Bronchial smooth muscle cell (primary cell): ENCODE measurements around the gene SLC29A2. TPM values are rescaled to one million over a fixed set of nuclear protein-coding genes. Genes with fewer than 3 reads are reported as not detected.

Experiments used
- total RNA-seq: library from RNA; depleted of rRNA; stranded (reverse); fragments of >200 nt; gene quantifications from 2 replicates; pipeline ENCODE4 v1.2.1, GENCODE V29; 2014

SLC29A2 gene, protein sequence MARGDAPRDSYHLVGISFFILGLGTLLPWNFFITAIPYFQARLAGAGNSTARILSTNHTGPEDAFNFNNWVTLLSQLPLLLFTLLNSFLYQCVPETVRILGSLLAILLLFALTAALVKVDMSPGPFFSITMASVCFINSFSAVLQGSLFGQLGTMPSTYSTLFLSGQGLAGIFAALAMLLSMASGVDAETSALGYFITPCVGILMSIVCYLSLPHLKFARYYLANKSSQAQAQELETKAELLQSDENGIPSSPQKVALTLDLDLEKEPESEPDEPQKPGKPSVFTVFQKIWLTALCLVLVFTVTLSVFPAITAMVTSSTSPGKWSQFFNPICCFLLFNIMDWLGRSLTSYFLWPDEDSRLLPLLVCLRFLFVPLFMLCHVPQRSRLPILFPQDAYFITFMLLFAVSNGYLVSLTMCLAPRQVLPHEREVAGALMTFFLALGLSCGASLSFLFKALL
- 0.17 and 0.47 TPM in 2 replicates for total RNA-seq

GRCh38 chr11:66371627-66372415 lies at the start of gene SLC29A2:
Gene SLC29A2, minus strand, starts transcription at chr11:66371760. Its CDS starts 169 bp downstream, at chr11:66371591.

DNA sequence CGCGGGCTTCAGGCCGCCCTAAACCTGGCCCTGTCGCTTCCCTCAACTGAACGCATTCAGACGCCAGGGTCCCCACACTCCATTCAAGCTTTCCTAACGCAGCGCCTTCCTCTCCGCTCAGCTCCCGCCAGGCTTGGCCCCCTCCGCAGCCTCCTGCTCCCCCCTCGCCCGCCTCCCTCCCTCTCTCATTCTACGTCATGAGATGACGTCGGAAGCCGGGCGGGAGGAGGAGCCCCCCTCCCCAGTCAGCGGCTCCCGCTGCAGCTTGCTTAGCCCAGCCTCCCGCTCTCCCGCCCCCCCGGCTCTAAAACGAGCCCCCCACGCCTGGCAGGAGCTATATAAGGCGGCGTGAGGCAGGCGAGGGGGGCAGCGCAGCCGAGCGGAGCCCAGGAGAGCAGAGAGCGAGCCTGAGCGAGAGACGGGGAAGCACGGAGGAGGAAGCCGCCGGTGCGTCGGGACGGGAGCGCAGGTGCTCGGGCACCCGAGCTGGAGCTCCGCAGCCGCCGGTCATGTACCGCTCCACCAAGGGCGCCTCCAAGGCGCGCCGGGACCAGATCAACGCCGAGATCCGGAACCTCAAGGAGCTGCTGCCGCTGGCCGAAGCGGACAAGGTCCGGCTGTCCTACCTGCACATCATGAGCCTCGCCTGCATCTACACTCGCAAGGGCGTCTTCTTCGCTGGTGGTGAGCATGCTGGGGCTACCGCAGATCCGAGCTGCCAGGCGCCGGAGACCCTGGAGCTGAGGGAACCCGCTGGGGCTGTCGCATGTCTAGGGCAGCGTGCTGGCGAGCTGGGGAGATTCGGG lies 49.3 kb upstream of the SLC29A2 start, which contains the start of gene NPAS4:
Gene NPAS4 (plus strand): TSS at position 365 of the 806 bp plus-strand sequence. CDS start 145 bp downstream, at position 510.

GRCh38 chr11:66347425-66348276 lies 23.9 kb downstream of the SLC29A2 start, which contains the start of gene B4GAT1:
Gene B4GAT1, minus strand, starts transcription at chr11:66347629. Its CDS starts 84 bp downstream, at chr11:66347545.

DNA sequence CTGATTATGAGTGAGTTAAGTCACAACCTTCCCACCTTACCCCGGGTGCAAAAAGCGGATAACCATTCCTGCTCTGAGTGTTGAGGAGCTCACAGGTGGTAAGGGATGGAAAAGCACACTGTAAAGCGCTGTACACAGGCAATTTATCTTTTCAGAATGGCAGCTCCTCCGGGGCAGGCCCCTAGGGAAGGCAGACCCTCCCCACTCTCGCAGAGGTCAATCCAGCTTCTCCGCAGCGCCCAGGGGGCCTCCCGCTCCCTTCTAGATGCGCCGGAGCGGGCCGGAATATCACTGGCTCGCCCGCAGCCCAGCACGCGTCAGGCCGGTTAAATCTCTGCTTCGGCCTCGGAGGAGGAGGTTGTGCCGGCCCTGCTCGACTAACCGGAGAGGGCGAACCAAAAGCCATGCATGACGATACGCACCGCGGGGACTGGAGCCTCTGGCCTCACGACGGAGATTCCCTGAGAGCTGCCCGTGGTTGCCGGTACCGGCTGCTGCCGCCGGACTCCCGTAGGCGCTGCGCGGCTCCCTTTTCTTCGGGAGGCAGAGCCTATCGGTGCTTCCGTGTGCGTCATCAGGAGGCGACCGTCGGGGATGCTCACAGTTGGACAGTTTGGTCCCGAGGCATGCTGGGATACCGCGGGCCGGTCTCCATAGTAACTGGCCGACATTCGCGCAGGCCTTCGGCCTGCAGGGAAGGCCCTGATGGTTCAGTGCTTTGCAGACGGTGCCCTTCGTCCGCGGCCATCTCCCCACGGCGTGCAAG lies 26.8 kb downstream of the SLC29A2 start, which contains the start of gene BRMS1:
Gene BRMS1 (minus strand): TSS at position 555 of the 766 bp plus-strand sequence. CDS start 2,870 bp downstream, outside the sequence.

GRCh38 chr11:66336234-66337102 lies 35.1 kb downstream of the SLC29A2 start, which contains the start of gene RIN1:
Gene RIN1, minus strand, starts transcription at chr11:66336434. Its CDS starts 32 bp downstream, at chr11:66336402.

GRCh38 chr11:66316849-66317251 lies 54.7 kb downstream of the SLC29A2 start, which contains the start of gene CD248:
Gene CD248, minus strand, starts transcription at chr11:66317044. Its CDS starts 17 bp downstream, at chr11:66317027.

Other genes starting within 250 kb of the SLC29A2 start
- gene KLC2, start 114.1 kb downstream of the SLC29A2 start, total RNA-seq: 14.2 and 16.7 TPM in 2 replicates
- 49.6 and 64.0 TPM in 2 replicates for gene RAB1B, start 103.1 kb downstream of the SLC29A2 start, total RNA-seq
- 0.17 TPM in 1 of 2 replicates, not detected in the other for gene CNIH2, start 93.6 kb downstream of the SLC29A2 start, total RNA-seq
- 164 and 174 TPM in 2 replicates for gene YIF1A, start 82.6 kb downstream of the SLC29A2 start, total RNA-seq
- 0.09 and 0.16 TPM in 2 replicates for gene TMEM151A, start 79.9 kb downstream of the SLC29A2 start, total RNA-seq
- 168 and 193 TPM in 2 replicates for gene CD248, start 54.7 kb downstream of the SLC29A2 start, total RNA-seq
- gene RIN1, start 35.3 kb downstream of the SLC29A2 start, total RNA-seq: 15.4 and 28.7 TPM in 2 replicates
- 44.8 and 49.3 TPM in 2 replicates for gene BRMS1, start 26.7 kb downstream of the SLC29A2 start, total RNA-seq
- gene B4GAT1, start 24.1 kb downstream of the SLC29A2 start, total RNA-seq: 24.6 and 41.6 TPM in 2 replicates
- gene NPAS4, start 49.3 kb upstream of the SLC29A2 start, total RNA-seq: not detected in 2 replicates
- gene MRPL11, start 67.1 kb upstream of the SLC29A2 start, total RNA-seq: 27.6 and 34.5 TPM in 2 replicates
- gene PELI3, start 95.1 kb upstream of the SLC29A2 start, total RNA-seq: 13.6 and 18.8 TPM in 2 replicates
- gene DPP3, start 108.7 kb upstream of the SLC29A2 start, total RNA-seq: 31.9 and 42.6 TPM in 2 replicates
- 21.9 and 36.9 TPM in 2 replicates for gene BBS1, start 138.9 kb upstream of the SLC29A2 start, total RNA-seq
- gene ZDHHC24, start 174.3 kb upstream of the SLC29A2 start, total RNA-seq: 8.0 and 10.1 TPM in 2 replicates
- 0.17 and 0.32 TPM in 2 replicates for gene ACTN3, start 175.1 kb upstream of the SLC29A2 start, total RNA-seq
- gene CTSF, start 196.8 kb upstream of the SLC29A2 start, total RNA-seq: 28.1 and 42.4 TPM in 2 replicates
- 0.26 and 0.32 TPM in 2 replicates for gene CCDC87, start 221.3 kb upstream of the SLC29A2 start, total RNA-seq
- 72.0 and 81.9 TPM in 2 replicates for gene CCS, start 221.4 kb upstream of the SLC29A2 start, total RNA-seq
- gene RBM14, start 244.9 kb upstream of the SLC29A2 start, total RNA-seq: 16.2 and 17.3 TPM in 2 replicates